ENCODE data around the gene BRD3OS.

DNA sequence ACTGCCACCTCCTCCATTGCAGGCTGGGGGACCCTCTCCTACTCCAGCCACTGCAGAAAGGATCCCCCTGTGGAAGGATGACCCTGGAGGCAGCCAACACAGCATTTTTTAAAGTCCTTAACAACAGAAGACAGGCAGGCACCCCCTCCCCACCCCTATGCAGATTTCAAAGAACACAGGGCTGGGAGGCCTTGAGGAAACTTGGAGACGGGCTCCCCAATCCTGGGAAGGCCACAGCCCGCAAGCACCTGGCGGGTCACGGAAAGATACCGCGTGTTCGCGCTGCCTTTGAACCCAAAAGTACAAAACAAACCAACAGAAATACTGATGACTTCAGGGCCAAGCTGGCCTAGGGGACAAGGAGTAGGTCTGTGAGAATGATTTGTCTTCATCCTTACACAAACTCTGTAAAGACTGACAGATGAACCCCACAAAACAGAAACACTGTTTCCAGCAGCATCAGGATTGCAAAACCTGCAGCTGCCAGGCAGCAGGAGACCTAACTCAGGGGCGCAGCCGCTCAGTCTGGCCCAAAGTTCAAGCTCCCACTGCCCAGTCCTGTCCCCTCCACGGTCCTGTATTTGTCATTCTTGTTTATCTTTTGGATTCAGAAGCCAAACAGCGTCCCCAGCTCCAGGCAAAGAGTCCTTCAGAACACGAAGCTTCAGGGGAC, 46.9 kb upstream of the BRD3OS start:
- no peak for TF ChIP-seq POLR2A (IDR thresholded peaks at IDR 0.05)
- TF ChIP-seq, protein P1, sequence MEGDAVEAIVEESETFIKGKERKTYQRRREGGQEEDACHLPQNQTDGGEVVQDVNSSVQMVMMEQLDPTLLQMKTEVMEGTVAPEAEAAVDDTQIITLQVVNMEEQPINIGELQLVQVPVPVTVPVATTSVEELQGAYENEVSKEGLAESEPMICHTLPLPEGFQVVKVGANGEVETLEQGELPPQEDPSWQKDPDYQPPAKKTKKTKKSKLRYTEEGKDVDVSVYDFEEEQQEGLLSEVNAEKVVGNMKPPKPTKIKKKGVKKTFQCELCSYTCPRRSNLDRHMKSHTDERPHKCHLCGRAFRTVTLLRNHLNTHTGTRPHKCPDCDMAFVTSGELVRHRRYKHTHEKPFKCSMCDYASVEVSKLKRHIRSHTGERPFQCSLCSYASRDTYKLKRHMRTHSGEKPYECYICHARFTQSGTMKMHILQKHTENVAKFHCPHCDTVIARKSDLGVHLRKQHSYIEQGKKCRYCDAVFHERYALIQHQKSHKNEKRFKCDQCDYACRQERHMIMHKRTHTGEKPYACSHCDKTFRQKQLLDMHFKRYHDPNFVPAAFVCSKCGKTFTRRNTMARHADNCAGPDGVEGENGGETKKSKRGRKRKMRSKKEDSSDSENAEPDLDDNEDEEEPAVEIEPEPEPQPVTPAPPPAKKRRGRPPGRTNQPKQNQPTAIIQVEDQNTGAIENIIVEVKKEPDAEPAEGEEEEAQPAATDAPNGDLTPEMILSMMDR (IDR thresholded peaks at IDR 0.05 in 4 of 5, conservative IDR thresholded peaks at IDR 0.05 in 1 of 5), result no peak

Measured in gastrocnemius medialis (tissue), 4 donors.